ENCODE data around the gene CSNK1G1. TPM values are rescaled to one million over a fixed set of nuclear protein-coding genes. Genes with fewer than 3 reads are reported as not detected.
"Not testable (repeated sequence)": the region's sequence is repeated elsewhere in the genome, so short reads cannot be mapped to it uniquely, and the experiment has no call there.

The CSNK1G1 gene
- total and polyA plus RNA-seq, 2 donors (not counting 1 experiment from before 2014, with no cell fraction given) = 18.2 to 27.1 TPM

- Histone ChIP-seq H3K4me3 (replicated peaks in 1 of 4; ENCODE audit: control extremely low read depth in 1 of 4, insufficient read depth in 1 of 4, low read depth in 3 of 4, low read length in 4 of 4) (no peak overlapping the region), H3K27ac (ENCODE audit: insufficient read depth, low read length) (no peak overlapping the region), H3K9me3 (ENCODE audit: control insufficient read depth, insufficient read depth, low read depth, low read length) (no peaks in the 10 kb centered on the region), H4K20me1 (ENCODE audit: control insufficient read depth, extremely low read depth, insufficient read depth, low read length) (no peaks in the 10 kb centered on the region), H3K79me2 (ENCODE audit: control insufficient read depth, insufficient read depth, low read length) (peaks cover 7% of the 10 kb centered on the region), H3K27me3 (ENCODE audit: control insufficient read depth, insufficient read depth, low read length) (no peaks in the 10 kb centered on the region), H3K36me3 (ENCODE audit: control insufficient read depth, insufficient read depth, low read length) (no peaks in the 10 kb centered on the region), H3K4me2 (ENCODE audit: extremely low read depth, insufficient read depth, low read length) (no peak overlapping the region), H2AFZ (ENCODE audit: low read length) (no peak overlapping the region), H3K9ac (ENCODE audit: insufficient read depth, low read length) (no peak overlapping the region), H3K4me1 (ENCODE audit: control insufficient read depth, extremely low read depth, insufficient read depth, low read length) (peaks cover 5% of the 10 kb centered on the region)
- TF ChIP-seq CTCF (conservative IDR thresholded peaks at IDR 0.05 in 1 of 2, IDR thresholded peaks at IDR 0.05 in 1 of 2; ENCODE audit: low read depth in 1 of 2, low read length in 2 of 2) = no peak
- TF ChIP-seq EZH2 (IDR thresholded peaks at IDR 0.05; ENCODE audit: low read length, missing control alignments) = no peak
- DNase-seq (ENCODE audit: low read depth in 2 of 2) = no peak
Observed at GRCh38 chr15:64333516-64333915, 22.5 kb downstream of the CSNK1G1 start.

DNA sequence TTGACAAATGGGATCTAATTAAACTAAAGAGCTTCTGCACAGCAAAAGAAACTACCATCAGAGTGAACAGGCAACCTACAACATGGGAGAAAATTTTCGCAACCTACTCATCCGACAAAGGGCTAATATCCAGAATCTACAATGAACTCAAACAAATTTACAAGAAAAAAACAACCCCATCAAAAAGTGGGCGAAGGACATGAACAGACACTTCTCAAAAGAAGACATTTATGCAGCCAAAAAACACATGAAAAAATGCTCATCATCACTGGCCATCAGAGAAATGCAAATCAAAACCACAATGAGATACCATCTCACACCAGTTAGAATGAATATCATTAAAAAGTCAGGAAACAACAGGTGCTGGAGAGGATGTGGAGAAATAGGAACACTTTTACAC, 24.3 kb downstream of the CSNK1G1 start:
- not testable (repeated sequence) for H3K36me3 ChIP-seq (ENCODE audit: control insufficient read depth, insufficient read depth, low read length); H3K27me3 ChIP-seq (ENCODE audit: control insufficient read depth, insufficient read depth, low read length); H3K79me2 ChIP-seq (ENCODE audit: control insufficient read depth, insufficient read depth, low read length); H3K4me3 ChIP-seq (replicated peaks in 1 of 4; ENCODE audit: control extremely low read depth in 1 of 4, insufficient read depth in 1 of 4, low read depth in 3 of 4, low read length in 4 of 4); H3K27ac ChIP-seq (ENCODE audit: insufficient read depth, low read length); H3K9me3 ChIP-seq (ENCODE audit: control insufficient read depth, insufficient read depth, low read depth, low read length); H3K4me1 ChIP-seq (ENCODE audit: control insufficient read depth, extremely low read depth, insufficient read depth, low read length); H2AFZ ChIP-seq (ENCODE audit: low read length); H3K4me2 ChIP-seq (ENCODE audit: extremely low read depth, insufficient read depth, low read length); H3K9ac ChIP-seq (ENCODE audit: insufficient read depth, low read length); DNase-seq (ENCODE audit: low read depth in 2 of 2); H4K20me1 ChIP-seq (ENCODE audit: control insufficient read depth, extremely low read depth, insufficient read depth, low read length)

- not testable (repeated sequence) for H3K9ac ChIP-seq (ENCODE audit: insufficient read depth, low read length); H3K4me3 ChIP-seq (replicated peaks in 1 of 4; ENCODE audit: control extremely low read depth in 1 of 4, insufficient read depth in 1 of 4, low read depth in 3 of 4, low read length in 4 of 4); H4K20me1 ChIP-seq (ENCODE audit: control insufficient read depth, extremely low read depth, insufficient read depth, low read length); H3K4me2 ChIP-seq (ENCODE audit: extremely low read depth, insufficient read depth, low read length); H3K36me3 ChIP-seq (ENCODE audit: control insufficient read depth, insufficient read depth, low read length); H3K27ac ChIP-seq (ENCODE audit: insufficient read depth, low read length); DNase-seq (ENCODE audit: low read depth in 2 of 2); H2AFZ ChIP-seq (ENCODE audit: low read length); H3K27me3 ChIP-seq (ENCODE audit: control insufficient read depth, insufficient read depth, low read length); H3K4me1 ChIP-seq (ENCODE audit: control insufficient read depth, extremely low read depth, insufficient read depth, low read length); H3K79me2 ChIP-seq (ENCODE audit: control insufficient read depth, insufficient read depth, low read length); H3K9me3 ChIP-seq (ENCODE audit: control insufficient read depth, insufficient read depth, low read depth, low read length)
Observed at GRCh38 chr15:64326975-64327374, 29.0 kb downstream of the CSNK1G1 start.

- H2AFZ ChIP-seq (ENCODE audit: low read length); H3K4me1 ChIP-seq (ENCODE audit: control insufficient read depth, extremely low read depth, insufficient read depth, low read length); H3K9ac ChIP-seq (ENCODE audit: insufficient read depth, low read length); H3K79me2 ChIP-seq (ENCODE audit: control insufficient read depth, insufficient read depth, low read length); H4K20me1 ChIP-seq (ENCODE audit: control insufficient read depth, extremely low read depth, insufficient read depth, low read length); H3K9me3 ChIP-seq (ENCODE audit: control insufficient read depth, insufficient read depth, low read depth, low read length); H3K4me2 ChIP-seq (ENCODE audit: extremely low read depth, insufficient read depth, low read length); H3K27ac ChIP-seq (ENCODE audit: insufficient read depth, low read length); H3K36me3 ChIP-seq (ENCODE audit: control insufficient read depth, insufficient read depth, low read length); DNase-seq (ENCODE audit: low read depth in 2 of 2); H3K27me3 ChIP-seq (ENCODE audit: control insufficient read depth, insufficient read depth, low read length); H3K4me3 ChIP-seq (replicated peaks in 1 of 4; ENCODE audit: control extremely low read depth in 1 of 4, insufficient read depth in 1 of 4, low read depth in 3 of 4, low read length in 4 of 4): not testable (repeated sequence)
Observed at GRCh38 chr15:64326458-64326857, 29.5 kb downstream of the CSNK1G1 start.
